Ovary (tissue), 9 donors: ENCODE results near the gene CD151. TPM values are rescaled to one million over a fixed set of nuclear protein-coding genes. Genes with fewer than 3 reads are reported as not detected.
A peak's percentile ranks its signal among the peaks of the same experiment; 100 is the strongest.

ENCODE experiments used
- DNase-seq, 5 donors: peaks; one replicate each; pipeline ENCODE4 v3.0.0-alpha.2; 2019 to 2020
- H3K27ac ChIP-seq, 2 donors: fragments of 200-600 bp; one replicate each; pipeline versions ENCODE4 v1.5.1 to v1.8.0; 2019 to 2022
- H3K27me3 ChIP-seq: fragments of 200-600 bp; one replicate; pipeline ENCODE4 v1.8.0; 2022
- H3K36me3 ChIP-seq: fragments of 200-600 bp; sonication (generic); one replicate; pipeline ENCODE4 v1.5.1; 2019
- H3K4me1 ChIP-seq: one replicate; pipeline ENCODE4 v1.8.1; 2013; ENCODE audit warnings: mild to moderate bottlenecking, moderate library complexity; ENCODE audit not compliant: insufficient read depth
- H3K4me3 ChIP-seq: fragments of 200-600 bp; sonication (generic); one replicate; pipeline ENCODE4 v1.5.1; 2017
- H3K9me3 ChIP-seq, 2 donors: fragments of 200-600 bp in 1 of 2; sonication (generic) in 1 of 2; one replicate each; pipeline versions ENCODE4 v1.5.1 to v1.8.1; 2013 to 2019; ENCODE audit warnings: mild to moderate bottlenecking in 1 of 2, moderate library complexity in 1 of 2
- CTCF ChIP-seq, 3 donors: fragments of 450-650 bp in 2 of 3; fragments of 200-600 bp in 1 of 3; IDR thresholded peaks; one replicate each; pipeline versions ENCODE4 v1.5.1 to v1.8.0; 2016 to 2022; ENCODE audit warnings: antibody characterized with exemption in 3 of 3, mild to moderate bottlenecking in 1 of 3
- EP300 ChIP-seq: sonication (generic); formaldehyde crosslinking; IDR thresholded peaks from one replicate; pipeline ENCODE4 v1.6.1; 2017; ENCODE audit warnings: antibody characterized with exemption
- POLR2A ChIP-seq: fragments of 450-650 bp; IDR thresholded peaks from one replicate; pipeline ENCODE4 v1.6.1; 2017; ENCODE audit warnings: antibody characterized with exemption, mild to moderate bottlenecking, moderate library complexity
- WGBS, 3 donors: extraction: QIAGEN DNeasy Blood & Tissue Kit in 1 of 3; methylation state at CpG; one replicate each; pipeline versions ENCODE4 v1.1.5 to v1.1.7; 2013 to 2017; 5-methylcytosine and 5-hydroxymethylcytosine counted together
- intact Hi-C, 4 donors: fragments of 100-400 bp; cut with DNase I; formaldehyde crosslinking; loops; one replicate each; pipeline versions ENCODE4 v1.11.0 to v1.15.1; 2022 to 2023
- polyA plus RNA-seq, 2 donors: library from polyadenylated mRNA; stranded (reverse); fragments of 200-250 nt in 1 of 2; fragments of 350-450 nt in 1 of 2; fragmentation: Illumina TruSeq in 1 of 2; extraction: RNeasy Lipid Tissue Mini Kit (QIAGEN cat#74804) in 1 of 2; gene quantifications; one replicate each; pipeline ENCODE4 v1.2.3, GENCODE V29; 2013 to 2014
- total RNA-seq, 7 donors: library from RNA; depleted of rRNA in 2 of 7; stranded (reverse); fragments of >200 nt in 2 of 7; fragmentation: NEBNext Ultra II Directional in 3 of 7; extraction: Animal tissue kit (Norgen Biotek cat#: 25700) in 3 of 7; gene quantifications; one replicate each; pipeline versions ENCODE4 v1.1.0 to v1.2.4, GENCODE V29; 2016 to 2023
- donor health status: DM: no; HTN: no; CAD: no; lungs with moderate emphysema.
- donor health status: DM: no; HTN: no; CAD: no.
- donor health status: Bipolar disorder and iron deficiency.
- donor health status: DM: yes; HTN: yes; CAD: no.
- donor health status: DM: no; HTN: no; CAD: no.
- donor health status: DM: yes; HTN: yes; CAD: no.

The CD151 gene
- total and polyA plus RNA-seq, 9 donors = 32.9 to 243 (median 168) TPM

DNA sequence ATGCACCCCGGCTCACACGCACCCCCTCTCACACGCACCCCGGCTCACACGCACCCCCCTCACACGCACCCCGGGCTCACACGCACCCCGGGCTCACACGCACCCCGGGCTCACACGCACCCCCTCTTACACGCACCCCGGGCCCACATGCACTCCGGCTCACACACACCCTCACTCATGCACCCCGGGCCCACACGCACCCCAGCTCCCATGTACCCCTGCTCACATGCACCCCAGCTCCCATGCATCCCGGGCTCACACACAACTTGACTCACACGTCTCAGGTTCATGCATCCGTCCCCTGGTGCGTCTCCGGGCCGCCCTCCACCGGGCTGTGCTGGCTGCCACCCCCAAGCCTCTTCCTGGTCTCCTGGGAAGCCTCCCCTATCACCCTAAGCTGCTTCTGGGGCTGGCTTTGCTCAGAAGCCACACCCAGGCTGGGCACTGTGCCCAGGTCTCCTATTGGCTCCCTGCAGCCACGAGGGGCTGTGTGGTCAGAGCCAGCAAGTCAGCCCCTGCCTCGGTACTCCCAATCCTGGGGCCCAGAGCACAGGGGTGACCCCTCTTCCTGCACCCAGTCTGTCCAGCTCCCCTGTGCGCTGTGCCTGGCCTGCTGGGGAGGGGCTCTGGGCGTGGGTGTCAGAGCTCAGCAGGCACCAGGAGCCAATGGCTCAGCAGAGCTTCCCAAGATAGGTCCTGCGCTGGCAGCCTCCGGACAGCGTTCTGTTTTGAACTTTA lies 26.8 kb downstream of the CD151 start:
- H3K36me3 ChIP-seq = no peaks in the 10 kb centered on the region
- intact Hi-C loops = loop anchor here in 2 of 4 donors (5.0 to 10.0 kb wide), 3 partner anchors 145 to 195 kb away; no protein-coding TSS in a partner anchor
- H3K27ac ChIP-seq = peak overlapping the region; percentile 35 to 44
- no peaks in the 10 kb centered on the region for H3K9me3 ChIP-seq
- WGBS, 3 donors = 6 to 17% (median 8%) methylated on average over 16 to 31 of the region's 31 CpGs
- peak; percentile 87 to 95 (median 93) for DNase-seq
- TF ChIP-seq CTCF (IDR thresholded peaks at IDR 0.05) (no peak), POLR2A (no peak), EP300 (no peak)
- H3K27me3 ChIP-seq = no peaks in the 10 kb centered on the region
- peaks cover 12% of the 10 kb centered on the region for H3K4me1 ChIP-seq
- H3K4me3 ChIP-seq = no peak overlapping the region

- TF ChIP-seq POLR2A (no peak), CTCF (IDR thresholded peaks at IDR 0.05) (no peak)
- DNase-seq = no peak
- no peaks in the 10 kb centered on the region for H3K36me3 ChIP-seq
- peaks cover 12% of the 10 kb centered on the region for H3K4me1 ChIP-seq
- peak overlapping the region; percentile 35 to 44 for H3K27ac ChIP-seq
- 81 to 87% (median 84%) methylated on average over 16 to 21 of the region's 21 CpGs for WGBS, 3 donors
- intact Hi-C loops = no loop called here
- H3K27me3 ChIP-seq = no peaks in the 10 kb centered on the region
- H3K9me3 ChIP-seq = no peaks in the 10 kb centered on the region
- H3K4me3 ChIP-seq = no peak overlapping the region
Measured at GRCh38 chr11:860234-861104, 27.7 kb downstream of the CD151 start.

DNA sequence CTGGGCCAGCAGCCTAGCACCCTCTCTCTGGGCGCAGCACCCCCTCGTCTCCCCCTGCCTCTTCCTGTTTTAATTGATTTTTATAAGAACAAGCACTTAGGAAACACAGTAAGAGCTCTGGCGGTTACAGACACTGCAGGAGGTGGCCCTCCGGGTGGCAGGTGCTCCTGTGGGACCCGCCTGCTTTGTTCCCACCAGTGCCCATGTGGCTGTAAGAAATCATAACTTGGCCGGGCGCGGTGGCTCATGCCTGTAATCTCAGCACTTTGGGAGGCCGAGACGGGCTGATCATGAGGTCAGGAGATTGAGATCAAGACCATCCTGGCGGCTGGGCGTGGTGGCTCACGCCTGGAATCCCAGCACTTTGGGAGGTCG lies 28.3 kb downstream of the CD151 start:
- intact Hi-C loops = no loop called here
- 91 to 94% (median 93%) methylated on average over 14 of the region's 14 CpGs for WGBS, 3 donors
- Histone ChIP-seq H3K9me3 (no peaks in the 10 kb centered on the region), H3K36me3 (no peaks in the 10 kb centered on the region), H3K4me1 (peaks cover 12% of the 10 kb centered on the region), H3K4me3 (no peak overlapping the region), H3K27me3 (no peaks in the 10 kb centered on the region), H3K27ac (no peak overlapping the region)
- TF ChIP-seq EP300 (no peak), CTCF (IDR thresholded peaks at IDR 0.05) (no peak), POLR2A (no peak)
- DNase-seq = no peak

- peak in 4 of 5 donors; percentile 58 to 77 (median 68) for DNase-seq
- no peaks in the 10 kb centered on the region for H3K36me3 ChIP-seq
- H3K9me3 ChIP-seq = no peaks in the 10 kb centered on the region
- intact Hi-C loops = no loop called here
- no peaks in the 10 kb centered on the region for H3K27me3 ChIP-seq
- TF ChIP-seq CTCF (IDR thresholded peaks at IDR 0.05) (no peak), EP300 (no peak), POLR2A (no peak)
- peak overlapping the region; percentile 18 to 44 for H3K27ac ChIP-seq
- H3K4me1 ChIP-seq = peaks cover 12% of the 10 kb centered on the region
- no peak overlapping the region for H3K4me3 ChIP-seq
- WGBS, 3 donors = 60 to 65% (median 62%) methylated on average over 18 to 20 of the region's 20 CpGs
Measured at GRCh38 chr11:862081-862661, 29.4 kb downstream of the CD151 start.
